Colon (tissue), 2 donors: ENCODE data around the gene MPPED1.

Source experiments
- FAIRE-seq: peaks from 2 replicates; lab custom pipeline; 2012; peaks lifted over from hg19 to GRCh38; lab: Jason Lieb, UNC
- donor health status: control.
- donor health status: control.

MPPED1 gene

GRCh38 chr22:43542681-43543521, 131.1 kb downstream of the MPPED1 start:
- no peak for FAIRE-seq

- no peak for FAIRE-seq
These were observed 131.9 kb downstream of the MPPED1 start for GRCh38 chr22:43543522-43544288.

- FAIRE-seq = no peak
These were observed 132.5 kb downstream of the MPPED1 start for GRCh38 chr22:43544289-43544673.

- FAIRE-seq = no peak
These were observed 134.4 kb downstream of the MPPED1 start for GRCh38 chr22:43546186-43546585.

- FAIRE-seq = no peak
These were observed 138.3 kb downstream of the MPPED1 start for GRCh38 chr22:43550024-43550620.

- no peak for FAIRE-seq
These were observed 138.9 kb downstream of the MPPED1 start for GRCh38 chr22:43550672-43551071.

- FAIRE-seq = no peak
These were observed 141.8 kb downstream of the MPPED1 start for GRCh38 chr22:43553451-43554258.

GRCh38 chr22:43554259-43554636, 142.4 kb downstream of the MPPED1 start:
- FAIRE-seq = no peak

- FAIRE-seq = no peak
These were observed 143.0 kb downstream of the MPPED1 start for GRCh38 chr22:43554694-43555365.

GRCh38 chr22:43555561-43556515, 144.0 kb downstream of the MPPED1 start:
- FAIRE-seq = no peak
